IPS-NIHi7 (cell line): ENCODE measurements around the gene RIPOR2.
"Not testable (repeated sequence)": the region's sequence is repeated elsewhere in the genome, so short reads cannot be mapped to it uniquely, and the experiment has no call there.

ENCODE experiments used
- DNase-seq: peaks from one replicate; pipeline ENCODE4 v3.0.0; 2012; ENCODE audit warnings: mixed read lengths; ENCODE audit errors: extremely low spot score

Gene RIPOR2

GRCh38 chr6:24764833-24765828 lies 170.6 kb downstream of the RIPOR2 start:
- not testable (repeated sequence) for DNase-seq

GRCh38 chr6:24763578-24763977 lies 172.2 kb downstream of the RIPOR2 start:
- no peak for DNase-seq

- no peak for DNase-seq
Observed at GRCh38 chr6:24761851-24762250, 173.9 kb downstream of the RIPOR2 start.

- DNase-seq: peak; percentile 43
Observed at GRCh38 chr6:24761193-24761835, 174.4 kb downstream of the RIPOR2 start.

- DNase-seq: no peak
Observed at GRCh38 chr6:24760210-24760609, 175.6 kb downstream of the RIPOR2 start.

- no peak for DNase-seq
Observed at GRCh38 chr6:24759718-24760117, 176.0 kb downstream of the RIPOR2 start.

GRCh38 chr6:24757611-24758010 lies 178.1 kb downstream of the RIPOR2 start:
- no peak for DNase-seq

GRCh38 chr6:24755279-24755678 lies 180.5 kb downstream of the RIPOR2 start:
- no peak for DNase-seq

- DNase-seq: not testable (repeated sequence)
Observed at GRCh38 chr6:24754378-24754777, 181.4 kb downstream of the RIPOR2 start.
